ENCODE measurements around the gene SLC25A12. TPM values are rescaled to one million over a fixed set of nuclear protein-coding genes. Genes with fewer than 3 reads are reported as not detected.

The SLC25A12 gene
- polyA plus RNA-seq, 1 donor from 2014 or later: 122 TPM

GRCh38 chr2:171807831-171808393 is 86.1 kb downstream of the SLC25A12 start:
- TF ChIP-seq TAF1 (IDR thresholded peaks at IDR 0.05; ENCODE audit: low read depth) (no peak), CTCF (IDR thresholded peaks at IDR 0.05; ENCODE audit: poor library complexity, severe bottlenecking) (no peak)
- Histone ChIP-seq H2AFZ (ENCODE audit: low read depth, low read length) (no peak overlapping the region), H3K9ac (ENCODE audit: low read length) (no peak overlapping the region), H3F3A (ENCODE audit: insufficient read depth, low read length, poor library complexity, severe bottlenecking) (no peaks in the 10 kb centered on the region), H4K20me1 (ENCODE audit: insufficient read depth) (no peaks in the 10 kb centered on the region), H3K4me2 (ENCODE audit: low read length) (no peak overlapping the region), H3K9me3 (ENCODE audit: low read length) (no peaks in the 10 kb centered on the region), H3K79me2 (replicated peaks; ENCODE audit: insufficient read depth, low read length) (no peaks in the 10 kb centered on the region), H3K27ac (ENCODE audit: low read length) (no peak overlapping the region), H3K9me2 (ENCODE audit: insufficient read depth, low read length) (no peaks in the 10 kb centered on the region), H3K36me3 (ENCODE audit: insufficient read depth, low read length) (no peaks in the 10 kb centered on the region), H3K4me3 (ENCODE audit: low read length) (no peak overlapping the region), H3K27me3 (ENCODE audit: insufficient read depth, low read depth, low read length) (no peaks in the 10 kb centered on the region)

DNA sequence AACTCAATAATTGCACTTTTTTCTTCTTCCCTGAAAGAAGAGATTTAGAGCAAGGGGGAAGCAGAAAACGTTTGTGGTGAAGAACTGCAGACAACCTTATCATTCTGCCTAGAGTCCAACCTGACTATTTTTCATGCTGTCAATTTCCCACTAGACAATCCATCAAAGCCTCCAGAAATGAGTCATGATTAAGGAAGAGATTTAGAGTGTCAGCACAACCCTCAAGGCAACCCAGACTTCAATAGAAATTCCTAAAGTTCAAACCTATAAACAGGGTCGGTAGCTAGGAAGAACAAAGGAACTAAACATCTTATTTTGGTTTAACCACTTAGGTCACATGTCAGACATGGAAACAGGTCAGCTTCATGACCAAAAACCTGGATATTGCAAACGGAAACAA is 86.9 kb downstream of the SLC25A12 start:
- Histone ChIP-seq H3K4me3 (ENCODE audit: low read length) (no peak overlapping the region), H3K27ac (ENCODE audit: low read length) (no peak overlapping the region), H3K9me2 (ENCODE audit: insufficient read depth, low read length) (no peaks in the 10 kb centered on the region), H2AFZ (ENCODE audit: low read depth, low read length) (no peak overlapping the region), H3K27me3 (ENCODE audit: insufficient read depth, low read depth, low read length) (no peaks in the 10 kb centered on the region), H4K20me1 (ENCODE audit: insufficient read depth) (no peaks in the 10 kb centered on the region), H3F3A (ENCODE audit: insufficient read depth, low read length, poor library complexity, severe bottlenecking) (no peaks in the 10 kb centered on the region), H3K9me3 (ENCODE audit: low read length) (no peaks in the 10 kb centered on the region), H3K4me2 (ENCODE audit: low read length) (no peak overlapping the region), H3K9ac (ENCODE audit: low read length) (no peak overlapping the region), H3K79me2 (replicated peaks; ENCODE audit: insufficient read depth, low read length) (no peaks in the 10 kb centered on the region), H3K36me3 (ENCODE audit: insufficient read depth, low read length) (no peaks in the 10 kb centered on the region)
- TF ChIP-seq RAD21 (conservative IDR thresholded peaks at IDR 0.05): no peak
- TF ChIP-seq REST (IDR thresholded peaks at IDR 0.05; ENCODE audit: borderline replicate concordance): no peak
- no peak for TF ChIP-seq SMC3 (conservative IDR thresholded peaks at IDR 0.05; ENCODE audit: poor library complexity)
- TF ChIP-seq EZH2 (IDR thresholded peaks at IDR 0.05; ENCODE audit: borderline replicate concordance, insufficient read depth, low read length, poor library complexity, severe bottlenecking): no peak
- TF ChIP-seq MXI1 (conservative IDR thresholded peaks at IDR 0.05; ENCODE audit: poor library complexity, severe bottlenecking): no peak

DNA sequence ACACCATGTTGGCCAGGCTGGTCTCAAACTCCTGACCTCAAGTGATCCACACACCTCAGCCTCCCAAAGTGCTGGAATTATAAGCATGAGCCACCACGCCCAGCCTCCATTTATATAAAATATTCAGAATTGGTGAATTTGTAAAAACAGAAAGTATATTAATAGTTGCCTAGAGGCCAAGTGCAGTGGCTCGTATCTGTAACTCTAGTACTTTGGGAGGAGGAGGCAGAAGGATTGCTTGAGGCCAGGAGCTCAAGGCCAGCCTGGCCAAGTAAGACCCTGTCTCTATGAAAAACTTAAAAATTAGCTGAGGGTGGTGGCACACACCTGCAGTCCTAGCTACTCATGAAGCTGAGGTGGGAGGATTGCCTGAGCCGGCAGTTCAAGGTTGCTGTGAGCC is 89.6 kb downstream of the SLC25A12 start:
- H3K9me3 ChIP-seq (ENCODE audit: low read length): no peaks in the 10 kb centered on the region
- H3K9ac ChIP-seq (ENCODE audit: low read length): no peak overlapping the region
- H3K4me3 ChIP-seq (ENCODE audit: low read length): no peak overlapping the region
- H3K79me2 ChIP-seq (replicated peaks; ENCODE audit: insufficient read depth, low read length): no peaks in the 10 kb centered on the region
- no peaks in the 10 kb centered on the region for H3K36me3 ChIP-seq (ENCODE audit: insufficient read depth, low read length)
- no peak overlapping the region for H2AFZ ChIP-seq (ENCODE audit: low read depth, low read length)
- no peak overlapping the region for H3K4me2 ChIP-seq (ENCODE audit: low read length)
- TF ChIP-seq CTCF (IDR thresholded peaks at IDR 0.05; ENCODE audit: poor library complexity, severe bottlenecking) (no peak), MXI1 (conservative IDR thresholded peaks at IDR 0.05; ENCODE audit: poor library complexity, severe bottlenecking) (no peak), TAF1 (IDR thresholded peaks at IDR 0.05; ENCODE audit: low read depth) (no peak), SMC3 (conservative IDR thresholded peaks at IDR 0.05; ENCODE audit: poor library complexity) (no peak), REST (IDR thresholded peaks at IDR 0.05; ENCODE audit: borderline replicate concordance) (no peak), EP300 (conservative IDR thresholded peaks at IDR 0.05; ENCODE audit: poor library complexity, severe bottlenecking) (no peak), EZH2 (IDR thresholded peaks at IDR 0.05; ENCODE audit: borderline replicate concordance, insufficient read depth, low read length, poor library complexity, severe bottlenecking) (no peak), POLR2AphosphoS5 (IDR thresholded peaks at IDR 0.05) (no peak), RAD21 (conservative IDR thresholded peaks at IDR 0.05) (no peak)
- no peaks in the 10 kb centered on the region for H3K27me3 ChIP-seq (ENCODE audit: insufficient read depth, low read depth, low read length)
- H4K20me1 ChIP-seq (ENCODE audit: insufficient read depth): no peaks in the 10 kb centered on the region
- H3K27ac ChIP-seq (ENCODE audit: low read length): no peak overlapping the region
- H3K9me2 ChIP-seq (ENCODE audit: insufficient read depth, low read length): no peaks in the 10 kb centered on the region
- H3F3A ChIP-seq (ENCODE audit: insufficient read depth, low read length, poor library complexity, severe bottlenecking): no peaks in the 10 kb centered on the region

Data from neural cell (in vitro differentiated cells).